IMR-90 (cell line): ENCODE results near the gene GADD45A. TPM values are rescaled to one million over a fixed set of nuclear protein-coding genes. Genes with fewer than 3 reads are reported as not detected.

Experiments used
- ATAC-seq: fragments of 200-7000 bp; cut with Tn5 transposase; 2 replicates; pipeline ENCODE4 v1.9.1; 2020; ENCODE audit warnings: low read depth, mild to moderate bottlenecking, moderate library complexity
- BruUV-seq: library from RNA; stranded (reverse); fragments of 400-500 nt; replicated peaks from 2 replicates; lab custom pipeline; 2021; lab: Mats Ljungman, UMichigan
- CTCF ChIA-PET: fragments of 300-600 bp; formaldehyde crosslinking; extraction: SDS; loops from one replicate; lab custom pipeline; 2021; ENCODE audit warnings: antibody characterized with exemption; lab: Yijun Ruan, JAX
- POLR2A ChIA-PET: fragments of 300-600 bp; sonication (Branson Sonifier 250); formaldehyde crosslinking; loops from one replicate; lab custom pipeline; 2022; ENCODE audit warnings: antibody characterized with exemption; ENCODE audit not compliant: unreplicated experiment; lab: Charles Lee
- DNase-seq: peaks from one replicate; pipeline ENCODE4 v3.0.0; 2013
- H2AFZ ChIP-seq: replicated peaks from 2 replicates; pipeline ENCODE3; 2013; ENCODE audit warnings: low read length, mild to moderate bottlenecking; ENCODE audit not compliant: poor library complexity
- H2AK5ac ChIP-seq: 2 replicates; pipeline ENCODE4 v1.6.1; 2013; ENCODE audit warnings: low read depth, low read length, inconsistent platforms
- H2AK9ac ChIP-seq: replicated peaks from 2 replicates; pipeline ENCODE3; 2013; ENCODE audit warnings: mild to moderate bottlenecking, low read depth, low read length, moderate library complexity; ENCODE audit not compliant: poor library complexity
- H2BK120ac ChIP-seq: 2 replicates; pipeline ENCODE4 v1.6.1; 2013; ENCODE audit warnings: low read depth, low read length, inconsistent platforms
- H2BK15ac ChIP-seq: 3 replicates; pipeline ENCODE4 v1.6.1; 2013; ENCODE audit warnings: low read depth, low read length, inconsistent platforms
- H2BK20ac ChIP-seq: 2 replicates; pipeline ENCODE4 v1.6.1; 2013; ENCODE audit warnings: low read depth, mild to moderate bottlenecking, inconsistent platforms, low read length, moderate library complexity
- H2BK5ac ChIP-seq: 2 replicates; pipeline ENCODE4 v1.6.1; 2013; ENCODE audit warnings: mild to moderate bottlenecking, low read depth, low read length, inconsistent platforms; ENCODE audit not compliant: poor library complexity, severe bottlenecking
- H3K14ac ChIP-seq: replicated peaks from 2 replicates; pipeline ENCODE4 v1.6.1; 2013; ENCODE audit warnings: low read depth, low read length, inconsistent platforms
- H3K18ac ChIP-seq: 2 replicates; pipeline ENCODE4 v1.6.1; 2013; ENCODE audit warnings: low read depth, low read length, control low read depth
- H3K23ac ChIP-seq: 2 replicates; pipeline ENCODE4 v1.6.1; 2013; ENCODE audit warnings: low read depth, low read length, inconsistent platforms
- H3K27ac ChIP-seq: 2 replicates; pipeline ENCODE4 v1.5.1; 2013; ENCODE audit warnings: mild to moderate bottlenecking, control low read depth, low read length; ENCODE audit not compliant: insufficient read depth
- H3K27me3 ChIP-seq: 2 replicates; pipeline ENCODE4 v1.6.1; 2013; ENCODE audit warnings: low read length; ENCODE audit not compliant: control insufficient read depth, insufficient read depth
- H3K36me3 ChIP-seq: 2 replicates; pipeline ENCODE4 v1.6.1; 2013; ENCODE audit warnings: low read length, mixed read lengths; ENCODE audit not compliant: control insufficient read depth, insufficient read depth
- H3K4ac ChIP-seq: 2 replicates; pipeline ENCODE4 v1.6.1; 2013; ENCODE audit warnings: low read depth, low read length, inconsistent platforms
- H3K4me1 ChIP-seq: 2 replicates; pipeline ENCODE4 v1.6.1; 2013; ENCODE audit warnings: low read length, mixed read lengths; ENCODE audit not compliant: control insufficient read depth, insufficient read depth
- H3K4me2 ChIP-seq: 2 replicates; pipeline ENCODE4 v1.6.1; 2013; ENCODE audit warnings: low read depth, mild to moderate bottlenecking, control low read depth, low read length, moderate library complexity
- H3K4me3 ChIP-seq: 2 replicates; pipeline ENCODE4 v1.5.1; 2013; ENCODE audit warnings: low read depth, mild to moderate bottlenecking, control low read depth, low read length, moderate library complexity; ENCODE audit not compliant: insufficient read depth
- H3K56ac ChIP-seq: 2 replicates; pipeline ENCODE4 v1.6.1; 2013; ENCODE audit warnings: low read length, inconsistent platforms; ENCODE audit not compliant: insufficient read depth; ENCODE audit errors: extremely low read depth
- H3K79me1 ChIP-seq, 2 experiments: 2 replicates each; pipeline ENCODE4 v1.6.1; 2013; ENCODE audit warnings: low read length in 2 of 2, inconsistent platforms in 1 of 2, low read depth in 1 of 2
- H3K9ac ChIP-seq: 2 replicates; pipeline ENCODE4 v1.6.1; 2013; ENCODE audit warnings: low read depth, low read length, control low read depth
- H3K9me1 ChIP-seq: 2 replicates; pipeline ENCODE4 v1.6.1; 2013; ENCODE audit warnings: low read length, inconsistent platforms; ENCODE audit not compliant: insufficient read depth
- H3K9me3 ChIP-seq: 2 replicates; pipeline ENCODE4 v1.6.1; 2013; ENCODE audit warnings: low read length; ENCODE audit not compliant: control insufficient read depth, insufficient read depth
- H4K20me1 ChIP-seq: 2 replicates; pipeline ENCODE4 v1.6.1; 2013; ENCODE audit warnings: low read length, inconsistent platforms; ENCODE audit not compliant: insufficient read depth
- H4K5ac ChIP-seq: 2 replicates; pipeline ENCODE4 v1.6.1; 2013; ENCODE audit warnings: mild to moderate bottlenecking, low read depth, low read length, control low read depth
- H4K8ac ChIP-seq, 2 experiments: 2 replicates each; pipeline ENCODE4 v1.6.1; 2013; ENCODE audit warnings: low read depth in 2 of 2, low read length in 2 of 2, control low read depth in 1 of 2, inconsistent platforms in 1 of 2
- H4K91ac ChIP-seq: 2 replicates; pipeline ENCODE4 v1.6.1; 2013; ENCODE audit warnings: low read depth, low read length, inconsistent platforms; ENCODE audit not compliant: insufficient read depth
- BHLHE40 ChIP-seq: fragments of 150-350 bp; IDR thresholded peaks from 2 replicates; pipeline ENCODE4 v1.6.1; 2016; ENCODE audit warnings: mild to moderate bottlenecking, low read depth, low read length
- CEBPB ChIP-seq: IDR thresholded peaks from 2 replicates; pipeline ENCODE4 v1.6.1; 2012; ENCODE audit warnings: low read depth, low read length, improper control_type of control experiment
- CHD1 ChIP-seq: IDR thresholded peaks from 2 replicates; pipeline ENCODE4 v1.6.1; 2012; ENCODE audit warnings: low read depth, low read length, improper control_type of control experiment
- CTCF ChIP-seq: conservative IDR thresholded peaks from 2 replicates; pipeline ENCODE4 v1.5.1; 2012; ENCODE audit warnings: mild to moderate bottlenecking, low read depth, low read length, improper control_type of control experiment
- ELK1 ChIP-seq: fragments of 150-350 bp; IDR thresholded peaks from 2 replicates; pipeline ENCODE4 v1.6.1; 2016; ENCODE audit warnings: low read depth, mild to moderate bottlenecking, low read length, moderate library complexity, borderline replicate concordance
- FOS ChIP-seq: fragments of 150-350 bp; IDR thresholded peaks from 2 replicates; pipeline ENCODE4 v1.6.1; 2016; ENCODE audit warnings: low read depth, low read length
- MAFK ChIP-seq: IDR thresholded peaks from 2 replicates; pipeline ENCODE4 v1.6.1; 2012; ENCODE audit warnings: low read depth, low read length, improper control_type of control experiment
- MAZ ChIP-seq: IDR thresholded peaks from 2 replicates; pipeline ENCODE4 v1.6.1; 2012; ENCODE audit warnings: low read depth, mild to moderate bottlenecking, low read length, improper control_type of control experiment, moderate library complexity, borderline replicate concordance
- MXI1 ChIP-seq: IDR thresholded peaks from 2 replicates; pipeline ENCODE4 v1.6.1; 2012; ENCODE audit warnings: low read depth, mild to moderate bottlenecking, low read length, moderate library complexity, borderline replicate concordance
- NFE2L2 ChIP-seq: fragments of 150-350 bp; IDR thresholded peaks from 2 replicates; pipeline ENCODE4 v1.6.1; 2016; ENCODE audit warnings: low read depth, mild to moderate bottlenecking, low read length
- POLR2A ChIP-seq: IDR thresholded peaks from 2 replicates; pipeline ENCODE4 v1.6.1; 2012; ENCODE audit warnings: mild to moderate bottlenecking, low read depth, low read length
- RAD21 ChIP-seq: IDR thresholded peaks from 2 replicates; pipeline ENCODE4 v1.6.1; 2012; ENCODE audit warnings: low read length, improper control_type of control experiment
- RCOR1 ChIP-seq: IDR thresholded peaks from 2 replicates; pipeline ENCODE4 v1.6.1; 2012; ENCODE audit warnings: mild to moderate bottlenecking, low read length, improper control_type of control experiment; ENCODE audit not compliant: insufficient replicate concordance
- RFX5 ChIP-seq: IDR thresholded peaks from 2 replicates; pipeline ENCODE4 v1.8.0; 2012; ENCODE audit warnings: low read depth, mild to moderate bottlenecking, low read length, moderate library complexity
- SMC3 ChIP-seq: fragments of 150-350 bp; IDR thresholded peaks from 2 replicates; pipeline ENCODE4 v1.6.1; 2016; ENCODE audit warnings: low read depth, mild to moderate bottlenecking, antibody characterized with exemption, low read length, moderate library complexity
- USF2 ChIP-seq: fragments of 150-350 bp; IDR thresholded peaks from 2 replicates; pipeline ENCODE4 v1.6.1; 2017; ENCODE audit warnings: mild to moderate bottlenecking, antibody characterized with exemption, low read length, low read depth
- WGBS, 2 experiments: methylation state at CpG; one replicate each; pipeline versions ENCODE4 v1.1.5 to v1.1.7; 2013; ENCODE audit warnings: missing lambda C conversion rate in 2 of 2; ENCODE audit not compliant: insufficient read length in 1 of 2; ENCODE audit errors: extremely low coverage in 2 of 2; 5-methylcytosine and 5-hydroxymethylcytosine counted together
- dilution Hi-C: fragments of 300-500 bp; cut with HindIII; formaldehyde crosslinking; loops from one replicate; pipeline ENCODE4 v1.14.3; 2018; ENCODE audit warnings: low sequenced_read_pairs; ENCODE audit not compliant: unreplicated experiment
- in situ Hi-C: fragments of 300-500 bp; cut with MboI; formaldehyde crosslinking; loops from 3 replicates; pipeline ENCODE4 v1.14.3; 2019; ENCODE audit warnings: low sequenced_read_pairs, inconsistent platforms, mixed read lengths
- intact Hi-C: fragments of 100-400 bp; cut with micrococcal nuclease; formaldehyde crosslinking; loops from 2 replicates; pipeline ENCODE4 v1.10.0; 2022
- polyA plus RNA-seq, 3 experiments: library from polyadenylated mRNA; depleted of rRNA; stranded (reverse); fragments of >200 nt; gene quantifications; 2 replicates each; pipeline ENCODE4 v1.2.3, GENCODE V29; 2012; ENCODE audit warnings: low replicate concordance in 1 of 3
- total RNA-seq: library from RNA; depleted of rRNA; stranded (reverse); fragments of >200 nt; gene quantifications from 2 replicates; pipeline ENCODE4 v1.2.3, GENCODE V29; 2012

GADD45A gene
- total and polyA plus RNA-seq, 2 of the 4 experiments (the other 2 are of a cell fraction): 10.9 to 114 TPM

- H2BK20ac ChIP-seq: no peak overlapping the region
- H3K9me1 ChIP-seq: peaks cover 23% of the 10 kb centered on the region
- H2AK9ac ChIP-seq: no peak overlapping the region
- H3K27ac ChIP-seq: no peak overlapping the region
- peaks cover 8% of the 10 kb centered on the region for H3K4me1 ChIP-seq
- no peaks in the 10 kb centered on the region for H3K27me3 ChIP-seq
- H3K14ac ChIP-seq: no peak overlapping the region
- intact Hi-C loops: no loop called here
- ChIA-PET CTCF (no interaction called here), POLR2A (no interaction called here)
- H4K5ac ChIP-seq: no peak overlapping the region
- 63% methylated on average over 1 of the region's 2 CpGs; no CpG with 5 or more reads in 1 of the 2 experiments for WGBS, 2 experiments
- no peak overlapping the region for H3K23ac ChIP-seq
- TF ChIP-seq CHD1 (no peak), MAFK (no peak), SMC3 (no peak), NFE2L2 (no peak), BHLHE40 (no peak), RAD21 (no peak), MXI1 (no peak), ELK1 (no peak), RFX5 (no peak), MAZ (no peak), FOS (no peak), USF2 (no peak), RCOR1 (no peak), CEBPB (no peak), POLR2A (no peak), CTCF (no peak)
- no peak overlapping the region for H3K9ac ChIP-seq
- peaks cover 8% of the 10 kb centered on the region; the same call in 1 of the 2 replicates for H3K36me3 ChIP-seq
- peaks cover 37 to 73% of the 10 kb centered on the region in 2 experiments for H3K79me1 ChIP-seq
- BruUV-seq: no TSS peak
- H4K8ac ChIP-seq: no peak overlapping the region
- no peak overlapping the region for H2BK5ac ChIP-seq
- ATAC-seq (no peak), DNase-seq (no peak)
- no peak overlapping the region for H2AFZ ChIP-seq
- H3K4me3 ChIP-seq: no peak overlapping the region
- peaks cover 6% of the 10 kb centered on the region for H4K20me1 ChIP-seq
- H2BK120ac ChIP-seq: no peak overlapping the region
- no peak overlapping the region for H3K4me2 ChIP-seq
- in situ Hi-C loops: no loop called here
- H2BK15ac ChIP-seq: no peak overlapping the region
- H3K9me3 ChIP-seq: no peaks in the 10 kb centered on the region
- no peak overlapping the region for H3K56ac ChIP-seq
- no peak overlapping the region for H4K91ac ChIP-seq
- H3K18ac ChIP-seq: no peak overlapping the region
- dilution Hi-C loops: no loop called here
- H2AK5ac ChIP-seq: no peak overlapping the region; the same call in 1 of the 2 replicates
- H3K4ac ChIP-seq: no peak overlapping the region
Observed at GRCh38 chr1:67731322-67731721, 46.3 kb downstream of the GADD45A start.
